ENCODE results near the gene PNMA8C.
"Not testable (repeated sequence)": the region's sequence is repeated elsewhere in the genome, so short reads cannot be mapped to it uniquely, and the experiment has no call there.

The PNMA8C gene

DNA sequence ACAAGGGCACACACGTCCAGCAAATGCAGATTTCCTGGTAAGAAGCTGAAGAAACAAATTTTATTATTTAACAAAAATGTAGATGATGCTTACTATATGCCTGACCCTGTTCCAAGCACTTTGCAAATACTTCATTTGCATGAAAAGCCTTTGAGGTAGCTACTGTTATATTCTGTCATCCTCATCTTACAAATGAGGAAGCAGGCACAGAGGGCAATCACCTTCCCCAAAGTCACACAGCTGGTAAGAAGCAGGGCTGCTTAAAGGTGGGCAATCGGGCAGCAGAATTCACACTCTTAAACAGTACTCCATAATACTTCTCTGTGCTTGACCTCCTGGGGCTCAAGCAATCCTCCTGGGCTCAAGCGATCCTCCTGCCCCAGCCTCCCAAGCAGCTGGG, 18.3 kb upstream of the PNMA8C start:
- no peak for DNase-seq

DNA sequence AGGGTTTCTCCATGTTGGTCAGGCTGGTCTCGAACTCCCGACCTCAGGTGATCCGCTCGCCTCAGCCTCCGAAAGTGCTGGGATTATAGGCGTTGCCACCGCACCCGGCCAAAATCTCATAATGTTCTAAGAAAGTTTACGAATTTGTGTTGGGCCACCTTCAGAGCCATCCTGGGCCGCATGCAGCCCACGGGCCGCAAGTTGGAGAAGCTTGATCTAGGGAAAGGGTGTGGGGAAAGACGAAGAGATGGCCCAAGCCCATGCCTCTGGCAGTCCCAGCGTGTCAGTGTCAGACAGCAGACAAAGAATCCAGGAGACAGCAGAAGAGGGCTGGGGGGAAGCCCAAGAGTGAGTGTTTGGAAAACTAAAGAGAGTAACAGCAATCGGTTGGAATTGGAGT, 17.3 kb upstream of the PNMA8C start:
- DNase-seq: no peak

DNA sequence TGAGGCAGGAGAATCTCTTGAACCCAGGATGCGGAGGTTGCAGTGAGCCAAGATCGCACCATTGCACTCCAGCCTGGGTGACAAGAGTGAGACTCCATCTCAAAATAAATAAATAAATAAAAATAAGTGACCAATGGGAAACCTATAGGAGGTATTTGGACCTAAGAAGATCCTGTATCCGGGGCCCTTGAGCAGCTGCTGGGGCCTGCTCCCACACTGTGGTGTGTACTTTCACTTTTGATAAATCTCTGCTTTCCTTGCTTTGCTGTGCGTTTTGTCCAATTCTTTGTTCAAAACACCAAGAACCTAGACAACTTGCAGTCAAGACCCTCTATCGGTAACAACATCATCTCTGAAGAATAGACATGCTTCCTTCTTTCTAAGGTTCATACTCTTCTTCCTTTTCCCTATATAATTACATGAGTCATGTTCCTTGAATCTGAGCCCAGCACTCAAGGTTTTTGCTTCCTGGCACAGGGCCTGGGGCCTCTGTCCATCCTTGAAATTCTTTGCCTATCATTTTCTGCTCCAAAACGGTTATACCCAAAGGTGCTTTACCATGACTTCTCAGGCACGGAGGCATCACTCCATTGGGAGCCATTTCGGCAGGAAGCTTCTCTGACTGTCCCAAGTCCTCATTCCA, 14.2 kb upstream of the PNMA8C start:
- peak; percentile 77 for DNase-seq

GRCh38 chr19:46441866-46442265, 13.1 kb upstream of the PNMA8C start:
- DNase-seq: no peak

GRCh38 chr19:46435689-46436088, 7.0 kb upstream of the PNMA8C start:
- DNase-seq: not testable (repeated sequence)

GRCh38 chr19:46435009-46435408, 6.3 kb upstream of the PNMA8C start:
- no peak for DNase-seq

GRCh38 chr19:46433470-46433869, 4.7 kb upstream of the PNMA8C start:
- DNase-seq: not testable (repeated sequence)

GRCh38 chr19:46431824-46432223, 3.1 kb upstream of the PNMA8C start:
- no peak for DNase-seq

DNA sequence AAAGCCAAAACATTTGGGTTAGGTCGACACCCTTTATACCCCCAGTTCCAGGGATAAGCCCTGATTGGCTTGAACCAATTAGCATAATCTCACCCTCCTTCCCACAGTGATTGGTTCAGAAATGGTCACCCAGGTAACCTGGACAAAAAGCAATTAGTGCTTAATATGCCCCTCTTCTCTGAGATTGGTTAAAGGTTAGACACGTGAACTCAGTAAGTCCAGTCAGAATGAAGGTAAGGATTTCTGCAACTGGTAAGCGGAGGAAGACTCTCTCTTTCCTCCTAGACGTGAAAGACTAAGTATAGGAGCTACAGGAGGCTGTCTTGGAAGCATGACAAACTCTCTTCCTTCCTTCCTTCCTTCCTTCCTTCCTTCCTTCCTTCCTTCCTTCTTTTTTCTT, 1.3 kb upstream of the PNMA8C start:
- no peak for DNase-seq

DNA sequence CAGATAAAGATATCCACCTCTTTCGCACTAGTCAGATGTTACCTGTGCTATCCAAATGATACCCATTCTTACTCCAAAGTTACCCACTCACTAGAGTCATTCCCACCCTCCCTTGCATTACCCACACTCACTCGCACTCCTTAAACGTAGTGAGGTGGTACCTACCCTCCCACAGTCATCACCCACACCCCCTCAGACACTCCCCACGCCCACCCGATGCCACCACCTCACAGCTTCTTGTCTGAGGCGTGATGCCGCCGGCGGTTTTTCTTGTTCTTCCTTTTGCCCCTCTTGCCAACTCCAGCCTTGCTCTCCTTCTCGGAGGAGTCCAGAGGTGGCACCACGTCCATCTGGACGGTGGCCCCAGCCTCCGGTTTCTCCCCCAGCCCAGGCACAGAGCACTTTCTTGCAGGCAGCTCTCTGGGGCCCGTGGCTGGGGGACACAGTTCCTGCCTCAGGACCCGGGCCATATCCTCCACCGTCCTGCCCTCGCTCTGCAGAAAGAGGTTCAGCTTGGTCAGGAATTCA, 1.2 kb downstream of the PNMA8C start:
- no peak for DNase-seq

DNA sequence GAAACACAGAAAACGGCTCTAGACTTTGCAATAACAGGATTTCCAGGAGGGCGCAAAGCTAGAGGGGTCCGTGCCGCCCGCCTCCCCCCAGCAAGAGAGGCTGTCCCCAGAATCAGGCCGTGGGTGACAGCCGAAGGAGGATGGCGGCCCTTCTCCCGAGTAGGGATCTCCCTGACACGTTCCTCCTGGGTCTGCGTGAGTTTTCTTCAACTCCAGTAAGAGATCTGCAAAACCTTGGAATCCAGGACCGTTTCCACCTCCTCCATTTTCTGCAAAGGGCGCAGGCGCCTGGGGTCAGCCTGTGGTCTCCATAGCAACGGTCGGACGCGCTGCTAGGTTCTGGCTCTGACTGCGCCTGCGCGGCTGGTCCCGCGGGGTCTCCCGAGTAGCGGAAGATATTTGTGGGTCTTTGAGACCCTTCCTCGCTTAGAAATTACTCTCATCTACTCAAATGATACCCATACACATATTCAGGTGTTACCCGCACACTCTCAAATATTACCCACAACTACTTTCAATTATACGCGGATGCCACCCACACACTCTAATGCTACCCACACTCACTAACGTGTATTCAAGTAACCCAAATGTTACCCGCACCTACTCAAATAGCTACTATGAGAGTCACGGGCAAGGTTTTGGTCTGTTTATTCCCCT, 2.1 kb downstream of the PNMA8C start:
- DNase-seq: peak; percentile 78

DNA sequence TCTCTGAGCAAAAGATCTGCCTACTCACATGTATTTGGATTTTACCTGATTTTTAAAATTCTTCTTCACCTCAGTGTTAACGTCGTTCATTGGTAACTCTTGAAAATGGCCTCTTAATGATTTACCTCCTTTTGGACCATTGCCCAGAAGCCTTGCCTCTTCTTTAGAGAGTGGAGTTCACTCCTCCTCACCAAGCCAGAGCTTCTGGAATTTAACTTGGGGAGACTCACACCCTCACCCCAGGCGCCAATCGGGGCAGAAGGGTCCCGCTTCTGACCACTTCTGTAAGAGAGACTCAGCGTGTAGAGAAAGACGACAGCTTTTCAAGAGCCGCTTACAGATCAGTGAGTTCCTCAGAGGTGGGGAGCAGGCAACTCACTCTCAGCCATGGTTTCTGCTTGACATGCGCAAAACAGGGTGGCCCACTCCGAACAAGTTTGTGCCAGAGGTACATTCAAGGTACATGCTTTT, 2.7 kb downstream of the PNMA8C start:
- DNase-seq: no peak

- DNase-seq: no peak
Measured at GRCh38 chr19:46423188-46423587, 5.5 kb downstream of the PNMA8C start.

DNA sequence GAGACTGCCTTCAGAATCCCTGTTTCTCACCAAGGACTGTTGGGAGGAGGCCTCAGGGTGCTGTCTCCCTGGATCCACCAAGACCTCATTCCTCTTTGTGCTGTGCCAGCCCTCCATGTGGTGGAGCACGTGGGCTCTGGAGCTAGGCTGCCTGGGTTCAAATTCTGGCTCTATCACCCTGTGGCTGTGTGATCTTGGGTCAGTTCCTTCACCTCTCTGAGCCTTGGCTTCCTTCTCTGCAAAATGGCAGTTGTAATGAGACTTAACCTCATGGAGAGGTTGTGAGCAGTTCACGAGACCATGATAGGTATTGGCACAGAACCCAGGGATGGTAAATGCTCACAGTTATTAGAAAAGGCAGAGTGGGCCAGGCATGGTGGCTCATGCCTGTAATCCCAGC, 6.4 kb downstream of the PNMA8C start:
- DNase-seq: no peak

DNA sequence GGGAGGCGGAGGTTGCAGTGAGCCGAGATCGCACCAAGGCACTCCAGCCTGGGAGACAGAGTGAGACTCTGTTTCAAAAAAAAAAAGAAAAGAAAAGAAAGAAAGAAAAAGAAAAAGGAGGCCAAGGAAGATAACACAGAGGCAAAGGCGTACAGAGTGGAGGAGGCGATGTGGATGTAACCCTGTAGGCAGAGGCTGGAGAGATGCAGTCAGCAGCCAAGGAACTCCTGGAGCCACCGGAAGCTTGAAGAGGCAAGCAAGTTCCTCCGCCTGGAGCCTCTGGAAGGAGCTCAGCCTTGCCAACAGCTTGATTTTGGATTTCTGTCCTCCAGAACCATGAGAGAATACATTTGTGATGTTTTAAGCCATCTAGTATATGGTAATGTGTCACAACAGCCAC, 8.7 kb downstream of the PNMA8C start:
- no peak for DNase-seq

- peak; percentile 91 for DNase-seq
Measured at GRCh38 chr19:46415804-46416709, 12.7 kb downstream of the PNMA8C start.

GRCh38 chr19:46414899-46415298, 13.8 kb downstream of the PNMA8C start:
- not testable (repeated sequence) for DNase-seq

GRCh38 chr19:46413262-46414031, 15.3 kb downstream of the PNMA8C start, which contains the start of gene CCDC8:
Gene CCDC8 (minus strand): TSS chr19:46413564. CDS start chr19:46412810, 754 bp downstream.
- peak; percentile 97 for DNase-seq

DNA sequence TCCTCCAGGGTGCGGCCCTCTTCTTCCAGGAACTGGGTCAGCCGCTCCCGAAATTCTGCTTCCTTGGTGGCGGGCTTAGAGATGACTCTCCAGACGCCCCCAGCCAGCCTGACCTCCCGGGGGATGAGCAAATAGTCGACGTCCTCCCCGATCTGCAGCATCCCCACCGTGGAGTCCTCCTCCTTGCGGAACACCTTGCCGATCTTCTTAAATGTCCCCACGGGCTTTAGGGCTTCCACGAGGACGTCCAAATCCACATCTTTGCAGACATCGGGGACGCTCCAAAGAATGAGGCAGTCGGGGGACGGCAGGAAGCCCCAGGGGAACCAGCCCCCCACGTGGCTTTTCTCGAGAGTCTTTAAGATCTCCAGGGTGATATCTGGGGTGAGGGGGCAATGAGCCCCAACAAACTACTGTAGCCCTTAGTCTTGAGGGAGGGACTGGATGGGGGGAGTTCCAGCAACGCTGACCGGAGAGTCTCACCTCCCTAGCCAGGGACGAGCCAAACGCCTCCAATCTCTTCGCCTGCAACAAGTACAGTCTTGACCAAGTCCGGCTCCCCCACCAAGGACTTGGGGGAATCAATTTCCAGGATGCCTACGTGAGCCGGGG, 16.0 kb downstream of the PNMA8C start:
- DNase-seq: no peak

DNA sequence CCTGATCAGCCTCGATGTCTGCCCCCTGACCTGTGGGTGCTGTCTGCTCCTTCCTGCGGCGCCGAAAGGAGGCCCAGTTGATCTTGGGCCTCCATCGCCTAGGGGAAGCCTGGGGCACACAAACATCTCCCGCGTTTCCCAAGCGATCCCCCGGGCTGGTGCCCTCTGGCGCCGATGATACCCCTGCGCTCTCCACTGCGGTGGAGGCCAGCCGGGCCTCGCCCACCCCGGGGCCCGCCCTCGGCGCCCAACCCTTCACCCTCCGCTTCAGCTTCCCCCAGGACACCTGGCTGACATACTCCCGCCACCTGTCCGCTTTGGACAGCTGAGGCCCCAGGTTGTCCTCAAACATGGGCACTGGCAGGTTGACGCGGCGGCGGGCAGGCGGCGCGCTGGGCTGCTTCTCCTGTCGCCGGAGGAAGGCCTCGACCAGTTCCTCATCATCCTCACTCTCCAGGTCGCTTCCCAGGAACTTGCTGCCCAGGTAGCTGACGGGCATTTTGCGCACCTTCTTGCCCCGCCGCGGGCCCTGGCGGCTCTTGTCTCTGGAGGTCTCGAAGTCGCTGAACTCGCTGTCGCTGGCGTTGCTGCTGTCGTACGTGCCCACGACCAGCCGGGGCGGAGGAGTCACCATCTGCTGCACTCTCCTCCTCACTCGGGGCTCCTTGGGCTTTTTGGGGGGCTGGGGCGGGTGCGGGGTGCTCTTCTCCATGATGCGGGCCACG, 16.6 kb downstream of the PNMA8C start:
- no peak for DNase-seq
